ENCODE data around the gene DDX3X. TPM values are rescaled to one million over a fixed set of nuclear protein-coding genes. Genes with fewer than 3 reads are reported as not detected.

Gene DDX3X
- total and polyA plus RNA-seq, 2 of the 4 experiments (the other 2 are of a cell fraction) = 64.8 to 229 TPM

DNA sequence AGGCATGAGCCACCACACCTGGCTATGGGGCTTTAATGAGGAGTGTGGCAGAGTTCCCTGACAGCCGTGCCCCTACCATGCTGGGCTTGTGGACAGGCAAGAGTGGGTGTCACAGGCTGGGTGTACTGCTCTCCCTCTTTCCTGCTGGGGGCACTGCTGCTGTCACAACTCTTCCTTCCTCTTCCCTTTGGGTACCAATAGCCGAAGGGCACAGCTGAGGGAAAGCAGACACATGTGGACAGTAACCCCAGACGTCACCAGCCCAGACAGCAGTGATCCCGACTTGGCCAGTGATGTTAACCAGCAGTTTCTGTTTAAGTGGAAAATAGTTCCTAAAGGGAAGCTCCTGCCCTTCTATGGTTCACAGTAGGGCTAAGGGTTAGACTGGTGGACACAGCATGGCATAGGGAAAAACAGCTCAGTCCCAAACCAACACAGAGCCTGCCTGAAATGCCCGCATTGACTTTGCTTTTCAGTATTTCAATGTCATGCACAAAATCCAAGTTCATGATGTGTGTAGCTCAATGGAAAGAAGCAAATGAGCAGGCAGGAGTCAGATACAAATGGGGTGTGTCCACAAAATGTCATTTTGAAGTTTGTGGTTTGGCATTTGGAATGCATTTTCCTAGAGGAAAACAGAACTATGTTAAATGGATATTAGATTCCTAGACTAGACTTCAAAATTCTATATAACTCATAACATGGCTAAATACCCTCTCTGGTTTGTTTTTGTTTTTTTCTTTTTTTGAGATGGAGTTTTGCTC lies 24.9 kb upstream of the DDX3X start:
- Histone ChIP-seq H3K4me2 (ENCODE audit: low read depth, low read length) (no peak overlapping the region), H3K27me3 (ENCODE audit: control insufficient read depth, insufficient read depth, low read length) (peaks cover 6% of the 10 kb centered on the region; the same call in 1 of the 2 replicates), H4K8ac (ENCODE audit: low read depth in 2 of 2, low read length in 2 of 2) (no peak overlapping the region), H3K4ac (ENCODE audit: low read depth, low read length) (no peak overlapping the region), H4K91ac (ENCODE audit: insufficient read depth, low read depth, low read length) (no peak overlapping the region), H3K23ac (ENCODE audit: low read depth, low read length) (no peak overlapping the region), H2BK15ac (ENCODE audit: low read depth, low read length) (no peak overlapping the region; the same call in 2 of the 3 replicates), H2BK120ac (ENCODE audit: low read depth, low read length) (no peak overlapping the region), H2BK5ac (ENCODE audit: low read depth, low read length, poor library complexity, severe bottlenecking) (no peak overlapping the region), H3K56ac (ENCODE audit: extremely low read depth, insufficient read depth, low read length) (no peak overlapping the region), H3K36me3 (ENCODE audit: control insufficient read depth, insufficient read depth, low read length) (no peaks in the 10 kb centered on the region), H3K9me1 (ENCODE audit: insufficient read depth, low read length) (no peaks in the 10 kb centered on the region), H3K14ac (replicated peaks; ENCODE audit: low read depth, low read length) (no peak overlapping the region), H3K79me1 (ENCODE audit: low read depth in 1 of 2, low read length in 2 of 2) (no peaks in the 10 kb centered on the region), H3K27ac (ENCODE audit: insufficient read depth, low read length) (no peak overlapping the region), H3K4me3 (ENCODE audit: insufficient read depth, low read depth, low read length) (no peak overlapping the region), H2AK5ac (ENCODE audit: low read depth, low read length) (no peak overlapping the region), H3K9ac (ENCODE audit: low read depth, low read length) (no peak overlapping the region), H3K18ac (ENCODE audit: low read depth, low read length) (no peak overlapping the region), H3K9me3 (ENCODE audit: control insufficient read depth, insufficient read depth, low read length) (no peaks in the 10 kb centered on the region), H2AK9ac (replicated peaks; ENCODE audit: low read depth, low read length, poor library complexity) (no peak overlapping the region), H2BK20ac (ENCODE audit: low read depth, low read length) (no peak overlapping the region), H4K5ac (ENCODE audit: low read depth, low read length) (no peak overlapping the region), H4K20me1 (ENCODE audit: insufficient read depth, low read length) (no peaks in the 10 kb centered on the region), H3K4me1 (ENCODE audit: control insufficient read depth, insufficient read depth, low read length) (peaks cover 6% of the 10 kb centered on the region), H2AFZ (replicated peaks; ENCODE audit: low read length, poor library complexity) (peak overlapping the region; percentile 3)
- intact Hi-C loops (cut with micrococcal nuclease) (no loop called here), dilution Hi-C loops (cut with HindIII; ENCODE audit: low sequenced_read_pairs, unreplicated experiment) (no loop called here), in situ Hi-C loops (cut with MboI; ENCODE audit: low sequenced_read_pairs) (no loop called here)
- CTCF ChIA-PET = no interaction called here
- TF ChIP-seq RCOR1 (IDR thresholded peaks at IDR 0.05; ENCODE audit: insufficient replicate concordance, low read length) = no peak
- no peak for TF ChIP-seq BHLHE40 (IDR thresholded peaks at IDR 0.05; ENCODE audit: low read depth, low read length)
- ATAC-seq (ENCODE audit: low read depth) = no peak
- POLR2A ChIA-PET (ENCODE audit: unreplicated experiment) = no interaction called here
- WGBS, 2 experiments (ENCODE audit: extremely low coverage in 2 of 2, insufficient read length in 1 of 2) = no CpG with 5 or more reads among the region's 5 CpGs
- DNase-seq = no peak
- BruUV-seq (replicated peaks) = no TSS peak

Measured in IMR-90 (cell line).